22Rv1 (cell line): ENCODE results near the gene CREG1.

ENCODE experiments used
- H3K27ac ChIP-seq: fragments of 450-650 bp; 2 replicates; pipeline ENCODE4 v1.5.1; 2017
- CTCF ChIP-seq: fragments of 450-650 bp; IDR thresholded peaks from 2 replicates; pipeline ENCODE4 v1.5.1; 2017; ENCODE audit warnings: mild to moderate bottlenecking
- ZFX ChIP-seq: fragments of 450-650 bp; IDR thresholded peaks from 2 replicates; pipeline ENCODE4 v1.6.1; 2017; ENCODE audit warnings: antibody characterized with exemption, borderline replicate concordance

Gene CREG1

GRCh38 chr1:167502192-167502551 lies 51.4 kb downstream of the CREG1 start:
- TF ChIP-seq CTCF (no peak), ZFX (no peak)

GRCh38 chr1:167501515-167502191 lies 51.9 kb downstream of the CREG1 start:
- TF ChIP-seq ZFX (no peak), CTCF (no peak)
- no peak overlapping the region for H3K27ac ChIP-seq

More at GRCh38 chr1:167502192-167502551, 51.4 kb downstream of the CREG1 start:
- H3K27ac ChIP-seq = no peak overlapping the region

- H3K27ac ChIP-seq = no peak overlapping the region
- TF ChIP-seq CTCF (no peak), ZFX (no peak)
Measured at GRCh38 chr1:167500283-167500860, 53.2 kb downstream of the CREG1 start.

- no peak overlapping the region for H3K27ac ChIP-seq
- TF ChIP-seq CTCF = no peak
- TF ChIP-seq ZFX = no peak
Measured at GRCh38 chr1:167499664-167500101, 53.9 kb downstream of the CREG1 start.

- no peak for TF ChIP-seq ZFX
- no peak for TF ChIP-seq CTCF
- no peak overlapping the region for H3K27ac ChIP-seq
Measured at GRCh38 chr1:167499106-167499505, 54.5 kb downstream of the CREG1 start.

- TF ChIP-seq CTCF = no peak
- no peak for TF ChIP-seq ZFX
- H3K27ac ChIP-seq = no peak overlapping the region
Measured at GRCh38 chr1:167496797-167497619, 56.6 kb downstream of the CREG1 start.

GRCh38 chr1:167493372-167493771 lies 60.2 kb downstream of the CREG1 start:
- TF ChIP-seq ZFX (no peak), CTCF (no peak)
- no peak overlapping the region for H3K27ac ChIP-seq
